CD4-positive, alpha-beta T cell treated with Interleukin-17A for 4 hours (primary cell): ENCODE measurements around the gene DSN1.
A peak's percentile ranks its signal among the peaks of the same experiment; 100 is the strongest.

Source experiments
- DNase-seq: peaks from one replicate; pipeline ENCODE4 v3.0.0-alpha.2; 2020; ENCODE audit warnings: mixed read lengths

The DSN1 gene

DNA sequence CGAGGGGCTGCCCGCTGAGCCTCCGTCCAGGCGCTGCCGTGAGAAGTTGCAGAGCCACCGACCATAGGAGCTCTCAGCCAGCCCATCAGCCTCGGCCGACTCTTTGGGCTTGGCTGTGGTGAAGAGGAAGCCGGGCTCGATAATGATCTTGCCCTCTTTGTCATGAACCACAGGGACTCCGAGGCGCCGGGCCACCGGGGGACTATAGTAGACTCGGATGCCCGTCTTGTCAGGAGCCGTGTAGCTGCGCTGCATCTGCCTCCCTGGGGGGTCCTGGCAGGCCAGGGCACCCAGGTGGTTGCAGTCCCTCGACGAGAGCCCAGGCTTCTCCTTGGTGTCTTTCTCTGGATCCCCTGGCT lies 20.5 kb upstream of the DSN1 start:
- DNase-seq: no peak

DNA sequence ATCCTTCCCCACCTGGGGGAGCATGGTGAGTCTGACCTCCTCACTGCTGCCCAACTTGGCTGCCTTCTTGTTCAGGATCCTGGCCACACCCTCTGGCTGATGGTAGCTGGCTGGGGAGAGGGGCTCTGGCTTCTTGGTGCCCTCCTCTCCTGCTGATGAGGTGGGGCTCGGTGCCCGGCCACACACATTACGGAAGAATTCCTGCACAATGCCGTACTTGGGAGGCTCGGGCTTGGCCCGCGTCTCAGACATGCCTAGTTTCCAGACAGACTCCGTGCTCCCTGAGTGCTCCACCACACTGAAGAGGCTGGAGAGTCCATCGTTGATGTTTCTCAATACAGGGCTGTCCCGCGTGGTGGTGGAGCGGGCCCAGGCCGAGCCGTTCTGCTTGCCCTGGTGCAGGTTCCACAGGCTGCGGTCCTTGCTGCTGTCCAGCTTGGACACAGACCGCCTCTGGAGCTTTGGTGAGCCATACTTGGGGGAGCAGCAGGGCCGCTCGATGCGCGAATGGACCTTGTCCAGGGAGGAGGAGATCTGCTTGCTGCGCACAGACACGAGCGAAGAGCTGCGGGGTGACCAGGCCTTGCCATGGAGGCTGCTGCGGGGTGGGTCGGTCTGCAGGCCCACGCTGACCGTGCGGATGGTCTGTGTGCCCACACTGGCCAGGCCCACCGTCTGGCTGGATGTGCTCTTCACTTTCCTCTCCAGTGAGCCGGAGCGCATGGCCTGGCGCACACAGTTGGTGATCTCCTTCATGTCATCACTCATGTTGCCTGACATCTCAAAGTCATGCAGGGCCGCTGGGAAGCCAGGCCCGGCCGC lies 19.9 kb upstream of the DSN1 start:
- no peak for DNase-seq

DNA sequence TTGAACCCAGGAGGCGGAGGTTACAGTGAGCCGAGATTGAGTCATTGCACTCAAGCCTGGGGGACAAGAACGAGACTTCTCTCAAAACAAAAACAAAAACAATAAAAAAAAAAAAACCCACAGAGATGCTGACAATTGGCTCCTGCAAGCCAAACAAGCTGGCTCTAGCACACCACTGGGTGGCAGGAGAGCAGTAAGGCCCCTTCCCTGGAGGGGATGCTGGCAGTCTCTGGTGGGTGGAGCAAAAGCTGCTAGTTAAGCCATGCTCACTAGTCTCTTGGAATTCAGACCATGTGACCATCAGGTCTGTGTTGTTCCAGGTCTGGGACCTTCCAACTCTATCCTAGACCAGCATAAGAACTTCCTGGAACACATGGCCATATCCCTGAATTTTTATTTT lies 18.9 kb upstream of the DSN1 start:
- DNase-seq: peak; percentile 8

DNA sequence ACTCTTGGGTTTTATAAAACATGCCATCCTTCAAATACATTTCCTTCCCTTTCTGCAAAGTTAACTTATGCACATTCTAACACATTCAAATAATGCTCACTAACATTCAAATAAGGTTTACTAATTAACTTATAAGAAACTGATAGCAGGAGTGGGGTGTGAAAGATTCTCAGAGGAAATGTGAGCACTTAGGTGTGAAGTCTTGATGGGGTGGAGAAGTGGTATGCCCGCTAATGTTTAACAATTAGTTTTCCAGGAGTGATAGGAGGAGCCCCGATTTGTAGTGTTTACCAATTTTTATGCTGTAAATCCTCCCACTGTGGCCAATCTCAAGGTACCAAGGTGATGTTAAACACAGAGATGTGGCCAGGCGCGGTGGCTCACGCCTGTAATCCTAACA lies 18.3 kb upstream of the DSN1 start:
- DNase-seq: no peak

DNA sequence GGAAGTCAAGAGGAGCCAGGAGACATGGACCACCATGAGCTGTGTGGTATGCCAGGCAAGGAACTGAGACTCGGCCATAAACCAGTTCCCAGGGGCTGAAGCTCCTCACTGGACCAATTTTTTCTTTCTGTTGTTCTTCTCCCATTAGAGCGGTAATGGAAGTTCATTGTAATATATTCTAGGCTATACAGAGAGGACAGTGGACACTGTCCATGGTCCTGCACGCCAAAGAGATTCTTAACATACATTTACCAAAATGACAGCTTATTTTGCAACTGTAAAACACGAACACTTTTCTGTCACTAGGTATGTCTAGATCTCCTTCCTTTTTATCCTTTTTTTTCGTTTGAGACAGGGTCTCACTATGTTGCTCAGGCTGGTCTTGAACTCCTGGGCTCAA lies 13.1 kb upstream of the DSN1 start:
- no peak for DNase-seq

DNA sequence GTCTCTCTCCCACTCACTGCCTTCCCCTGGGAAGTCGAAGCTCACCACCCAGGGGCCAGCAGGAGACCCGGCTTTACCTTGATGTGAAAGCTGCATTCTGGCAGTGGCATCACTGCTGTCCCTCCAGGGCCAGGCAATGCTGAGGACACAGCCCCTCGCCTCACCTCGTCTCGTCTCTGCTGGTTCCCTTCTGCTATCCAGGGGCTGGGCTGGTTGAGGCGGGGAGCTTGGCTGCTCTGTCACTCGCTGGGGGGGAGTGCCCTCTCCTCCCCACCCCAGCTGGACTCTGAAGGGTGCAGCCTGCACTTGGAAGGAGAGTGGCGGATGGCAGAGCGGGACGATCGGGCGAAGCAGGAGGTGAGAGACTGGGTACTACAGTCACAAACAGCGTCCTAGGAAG lies 12.7 kb upstream of the DSN1 start:
- DNase-seq: no peak

DNA sequence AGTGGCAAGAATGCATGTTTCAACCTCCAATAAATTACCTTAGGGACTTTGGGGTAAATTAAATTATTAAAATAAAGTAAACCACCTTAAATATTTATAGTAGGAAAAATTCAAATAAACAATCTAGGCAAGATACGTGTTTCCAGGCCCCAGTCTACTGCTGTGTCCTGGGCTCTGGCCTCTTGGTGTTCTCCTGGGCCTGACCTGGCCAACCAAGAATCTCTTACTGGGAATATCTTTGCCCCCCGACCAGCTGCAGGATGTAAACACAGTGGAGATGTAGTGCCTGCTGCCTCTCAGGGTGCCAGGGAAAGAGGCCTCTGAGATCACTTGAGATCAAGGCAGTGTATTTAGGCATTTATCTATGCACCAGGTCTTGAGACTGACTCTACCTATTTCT lies 11.7 kb upstream of the DSN1 start:
- no peak for DNase-seq

DNA sequence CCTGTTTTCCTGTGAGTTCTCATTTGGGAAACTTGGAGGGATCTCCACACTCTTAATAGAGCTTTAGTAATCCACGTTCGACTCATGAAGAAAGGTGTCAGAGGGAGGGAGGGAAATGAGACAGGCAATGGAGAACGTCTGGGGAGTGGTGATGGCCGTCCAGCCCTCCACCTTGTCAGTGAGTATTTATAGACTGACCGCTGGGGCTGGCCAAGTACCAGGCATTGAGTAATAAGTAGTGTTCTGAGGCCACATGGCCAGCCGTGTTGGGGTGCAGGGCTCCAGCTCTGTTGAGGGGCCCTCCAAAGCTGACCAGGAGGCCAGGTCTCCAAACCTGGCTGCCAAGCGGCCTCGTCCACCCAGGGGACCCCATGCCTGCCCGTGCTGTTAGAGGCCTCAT lies 11.3 kb upstream of the DSN1 start:
- DNase-seq: no peak

DNA sequence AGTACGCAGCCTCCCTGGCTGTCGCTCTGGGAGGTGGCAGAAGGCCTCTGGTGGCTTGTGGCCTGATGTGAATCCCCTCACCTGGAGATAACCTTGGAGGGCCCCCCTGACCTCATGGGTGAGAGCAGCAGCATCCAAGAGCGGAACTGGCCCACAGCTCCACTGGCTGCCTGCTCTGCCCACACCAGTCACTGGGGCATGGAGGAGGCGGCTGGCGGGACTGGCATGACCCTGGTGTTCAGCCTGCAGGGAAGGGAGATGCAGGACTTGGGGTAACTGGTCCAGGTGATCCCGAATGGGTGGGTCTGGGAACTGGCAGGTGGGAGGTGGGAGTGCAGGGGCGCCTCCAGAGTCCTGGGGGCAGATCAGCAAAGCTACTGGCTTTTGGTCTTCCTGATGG lies 10.6 kb upstream of the DSN1 start:
- DNase-seq: no peak

DNA sequence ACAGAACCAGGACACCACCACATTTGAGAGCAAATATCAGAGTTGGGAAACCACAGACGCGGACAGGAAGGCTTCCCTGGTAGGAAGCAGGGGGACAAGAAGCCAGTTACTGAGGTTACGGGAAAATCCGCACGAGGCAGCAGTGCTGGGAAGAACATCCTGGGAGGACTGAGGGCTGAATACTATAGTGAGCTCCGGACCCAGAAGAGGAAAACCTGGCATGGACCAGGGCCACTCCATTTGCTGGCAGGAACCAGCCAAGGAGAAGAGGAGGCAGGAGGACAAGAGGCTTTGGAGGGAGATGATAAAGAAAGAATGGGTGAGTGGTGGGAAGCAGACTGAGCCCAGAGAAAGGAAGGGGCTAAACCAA lies 6.1 kb upstream of the DSN1 start:
- DNase-seq: no peak

DNA sequence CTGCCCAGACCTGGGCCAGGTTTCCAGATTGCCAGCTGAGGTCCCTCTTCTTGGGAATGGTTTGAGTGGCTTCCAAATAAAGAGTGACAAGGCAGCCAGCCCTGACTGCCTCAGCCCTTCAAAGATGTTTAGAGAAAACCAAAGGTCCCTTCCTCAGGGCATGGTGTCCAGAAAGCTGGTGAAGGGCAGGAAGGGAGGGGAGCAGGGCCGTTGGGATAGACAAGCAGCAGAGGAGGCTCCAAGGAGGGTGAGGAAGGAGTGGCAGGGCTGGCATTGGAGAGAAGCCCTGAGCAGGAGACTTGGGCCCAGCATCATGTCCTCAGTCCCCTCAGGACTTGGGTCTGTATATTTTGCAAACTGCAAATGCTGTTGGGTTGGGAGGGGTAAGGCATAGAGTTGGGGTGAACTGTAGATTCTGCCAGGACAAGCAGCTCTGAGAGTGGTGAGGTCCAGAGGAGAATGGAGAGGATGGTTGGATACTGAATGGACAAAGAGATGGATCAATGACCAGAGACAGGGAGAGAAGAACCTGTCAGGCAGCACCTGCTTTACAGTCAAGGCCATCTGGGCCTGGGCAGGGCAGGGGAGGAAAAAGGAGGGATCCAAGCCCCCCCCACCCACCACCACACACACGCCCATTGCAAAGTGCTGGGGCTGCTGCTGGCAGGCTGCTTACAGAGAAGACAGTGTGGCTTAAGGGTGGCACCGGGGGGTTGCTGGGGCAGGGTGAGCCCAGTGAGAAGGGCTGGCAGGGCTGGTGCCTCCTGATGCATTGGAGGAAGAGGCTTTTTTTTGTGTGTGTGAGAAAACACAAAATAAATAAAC lies 5.5 kb upstream of the DSN1 start:
- DNase-seq: no peak

DNA sequence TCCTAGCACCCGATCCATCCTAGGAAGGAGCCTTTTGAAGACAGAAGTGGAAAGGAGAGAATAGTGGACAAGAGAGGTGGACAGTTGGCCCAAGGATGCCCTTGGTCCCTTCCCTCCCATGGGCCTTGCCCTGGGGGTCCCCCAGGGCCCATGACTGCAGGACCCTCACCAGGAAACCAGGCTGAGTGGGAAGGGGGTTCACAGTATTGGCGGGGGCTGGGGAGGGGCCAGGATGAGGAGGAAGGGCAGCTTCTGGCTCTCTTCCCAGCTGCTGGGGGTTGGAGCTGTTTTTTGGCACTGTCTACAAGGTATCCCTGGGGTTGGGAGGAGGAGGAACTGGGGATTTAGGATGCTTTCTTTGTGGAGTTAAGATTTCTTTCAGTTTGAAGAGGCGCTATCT lies 4.0 kb upstream of the DSN1 start:
- DNase-seq: no peak

DNA sequence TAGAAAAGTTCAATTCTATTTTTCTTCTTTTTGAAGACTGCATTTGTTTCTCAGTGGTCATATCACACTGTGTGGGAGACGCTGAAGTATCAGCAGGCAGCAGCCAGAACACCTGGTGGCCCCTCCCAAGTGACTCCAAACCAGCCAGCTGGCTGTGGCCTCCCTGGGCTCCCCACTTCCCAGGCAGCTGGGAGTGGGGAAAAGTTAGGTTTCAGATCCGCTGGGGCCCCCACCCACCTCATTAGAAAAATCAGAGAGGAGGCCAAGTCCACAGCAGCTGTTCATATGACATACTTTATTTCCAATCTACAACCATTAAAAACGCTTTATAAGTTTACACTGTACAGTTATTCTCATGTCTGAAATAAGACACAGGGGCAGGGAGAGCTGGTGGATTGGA lies 3.6 kb upstream of the DSN1 start:
- DNase-seq: no peak

DNA sequence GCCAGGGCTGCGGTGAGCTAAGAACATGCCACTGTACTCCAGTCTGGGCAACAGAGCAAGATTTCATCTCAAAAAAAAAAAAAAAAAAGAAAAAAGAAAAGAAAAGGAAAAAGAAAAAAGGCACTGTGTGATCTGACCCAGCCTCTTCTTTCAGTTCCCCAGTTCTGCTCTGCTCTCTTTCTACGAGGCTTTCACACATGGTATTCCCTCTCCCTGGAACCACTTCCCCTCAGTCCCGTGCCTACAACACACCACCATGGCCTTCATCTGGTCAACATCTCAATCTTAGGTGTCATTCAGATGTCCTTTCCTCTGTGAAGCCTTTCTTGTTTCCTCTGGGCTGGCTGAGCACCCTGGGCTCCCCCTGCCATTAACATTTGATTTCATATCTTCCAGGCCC lies 2.3 kb upstream of the DSN1 start:
- DNase-seq: no peak

DNA sequence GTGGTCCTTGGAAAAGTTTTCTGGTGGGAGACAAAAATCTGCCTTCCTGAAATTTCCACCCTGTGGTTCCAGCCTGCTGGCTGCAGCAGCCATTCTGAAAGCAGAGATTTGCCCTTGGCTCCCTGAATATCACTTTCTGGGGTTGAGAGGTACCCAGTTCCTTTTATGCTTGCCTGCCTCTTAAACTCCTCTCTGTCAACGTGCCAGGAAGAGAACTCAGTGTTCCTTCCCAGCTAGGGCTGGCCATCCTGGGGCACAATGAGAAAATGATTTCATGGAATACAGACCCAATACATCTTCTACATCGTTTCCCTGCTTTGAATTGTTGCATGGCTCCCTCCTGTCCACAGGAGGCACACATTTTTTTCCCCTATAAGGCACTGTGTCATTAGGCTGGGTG lies 1.6 kb upstream of the DSN1 start:
- DNase-seq: no peak

DNA sequence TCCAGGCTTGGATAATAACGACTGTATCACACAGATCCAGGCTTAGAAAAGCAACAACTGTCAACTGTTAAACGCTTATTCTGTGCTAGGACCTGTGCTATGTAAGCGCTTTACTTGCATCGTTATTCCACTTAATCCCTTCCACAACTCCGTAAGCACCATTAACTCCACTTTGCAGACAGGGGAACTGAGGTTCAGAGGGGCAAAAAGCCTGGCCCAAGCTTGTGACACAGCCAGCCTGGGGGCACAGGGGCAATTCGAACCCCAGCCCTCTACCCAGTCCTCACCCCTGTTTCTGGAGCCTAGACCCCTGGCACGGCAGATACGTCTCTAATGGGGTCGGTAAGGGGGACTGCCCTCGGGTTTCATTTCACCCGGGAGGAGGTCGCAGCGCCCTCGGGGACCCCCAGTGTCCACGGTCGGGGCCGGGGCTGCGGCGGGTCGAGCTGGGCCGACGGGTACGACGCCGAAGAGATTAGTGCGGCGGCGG lies 411 bp downstream of the DSN1 start:
- DNase-seq: no peak

DNA sequence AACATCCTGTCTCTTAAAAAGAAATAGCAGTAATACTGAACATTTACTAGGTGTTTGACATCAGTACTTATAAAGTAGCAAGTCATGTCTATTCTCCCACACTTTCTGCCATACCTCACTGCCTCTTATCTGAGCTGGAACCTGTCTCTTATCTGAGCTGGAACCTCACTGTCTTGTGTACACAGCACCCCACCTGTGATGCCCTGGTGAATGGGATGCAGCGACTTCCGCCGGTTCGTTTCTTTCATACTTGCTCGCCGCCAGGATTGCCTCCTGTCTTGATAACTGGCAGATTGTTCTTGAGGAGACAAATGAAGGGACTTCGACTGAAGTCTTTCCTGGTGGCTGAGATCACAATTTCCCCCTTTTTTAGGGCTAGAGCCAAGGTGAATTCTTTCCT lies 2.9 kb downstream of the DSN1 start:
- no peak for DNase-seq

DNA sequence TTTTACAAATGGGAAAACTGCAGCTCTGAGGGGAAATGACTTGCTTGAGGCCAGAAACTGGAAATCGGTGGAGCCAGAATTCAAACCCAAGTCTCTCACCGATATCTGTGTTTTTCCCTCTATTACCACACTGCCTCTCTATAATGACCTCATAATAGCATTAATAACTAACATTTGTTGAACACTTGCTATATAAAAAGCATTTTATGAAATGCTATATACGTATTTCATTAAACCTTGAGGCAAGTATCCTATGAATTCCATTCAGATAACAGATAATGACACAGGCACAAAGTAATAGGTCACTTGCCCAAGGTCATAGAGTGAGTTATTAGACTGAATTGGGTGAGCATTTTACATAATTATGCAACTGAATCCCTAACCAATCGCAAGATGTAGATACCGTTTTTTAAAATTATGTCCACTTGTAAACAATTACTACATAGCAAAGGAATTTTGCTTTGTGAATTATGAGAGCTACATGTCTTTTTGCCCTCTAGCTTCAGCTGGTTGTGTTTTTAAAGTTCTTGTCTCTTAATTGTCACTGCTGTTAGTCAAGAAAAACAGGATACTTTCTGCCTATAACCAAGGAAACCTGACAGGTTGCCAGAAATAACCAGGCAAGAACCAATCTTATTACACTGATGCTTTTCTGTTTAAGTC lies 4.7 kb downstream of the DSN1 start:
- DNase-seq: no peak

DNA sequence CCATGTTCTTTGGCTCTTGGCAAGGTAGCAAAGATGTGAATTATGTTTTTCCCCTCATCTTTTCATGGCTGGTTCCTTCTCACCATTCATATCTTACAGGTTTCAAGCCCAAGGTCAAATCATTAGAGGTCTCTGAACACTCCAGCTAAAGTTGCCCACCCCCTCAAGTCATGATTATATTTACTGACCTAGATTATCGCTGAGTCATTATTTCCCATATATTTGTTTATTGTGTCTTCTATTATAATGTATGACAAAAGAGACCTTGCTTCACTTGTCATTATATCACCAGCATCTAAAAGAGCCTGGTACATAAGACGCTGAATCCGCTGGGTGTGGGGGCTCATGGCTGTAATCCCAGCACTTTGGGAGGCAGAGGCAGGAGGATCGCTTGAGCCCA lies 12.4 kb downstream of the DSN1 start:
- no peak for DNase-seq

DNA sequence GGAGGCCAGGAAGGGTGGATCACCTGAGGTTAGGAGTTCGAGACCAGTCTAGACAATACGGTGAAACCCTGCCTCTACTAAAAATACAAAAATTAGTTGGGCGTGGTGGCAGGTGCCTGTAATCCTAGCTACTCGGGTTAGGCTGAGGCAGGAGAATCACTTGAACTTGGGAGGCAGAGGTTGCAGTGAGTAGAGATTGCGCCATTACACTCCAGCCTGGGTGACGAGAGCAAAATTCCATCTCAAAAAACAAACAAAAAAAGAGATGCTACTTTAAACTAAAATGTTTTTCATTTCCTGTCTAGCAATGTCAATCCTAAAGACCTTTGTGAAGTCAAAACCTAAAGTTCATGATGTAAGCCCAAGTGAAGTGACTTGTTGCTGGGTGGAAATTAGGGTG lies 12.9 kb downstream of the DSN1 start:
- no peak for DNase-seq

DNA sequence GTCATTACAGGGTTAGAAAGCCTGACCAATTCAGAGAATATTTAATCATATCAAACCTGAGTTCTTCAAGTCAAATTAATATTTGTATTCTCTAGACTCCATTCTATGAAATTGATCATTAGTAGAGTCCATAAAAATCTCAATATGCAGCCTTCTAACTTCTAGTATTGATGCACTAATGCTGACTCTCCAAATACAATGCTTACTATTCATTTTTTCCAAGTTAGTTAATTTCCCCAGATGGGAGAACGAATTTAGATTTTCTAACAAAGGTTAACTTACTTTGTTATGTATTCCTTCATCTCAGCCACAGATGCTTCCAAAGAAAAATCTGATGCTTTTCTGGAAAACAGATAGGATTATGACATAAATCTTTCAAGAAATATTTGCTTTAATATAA lies 15.3 kb downstream of the DSN1 start:
- no peak for DNase-seq

DNA sequence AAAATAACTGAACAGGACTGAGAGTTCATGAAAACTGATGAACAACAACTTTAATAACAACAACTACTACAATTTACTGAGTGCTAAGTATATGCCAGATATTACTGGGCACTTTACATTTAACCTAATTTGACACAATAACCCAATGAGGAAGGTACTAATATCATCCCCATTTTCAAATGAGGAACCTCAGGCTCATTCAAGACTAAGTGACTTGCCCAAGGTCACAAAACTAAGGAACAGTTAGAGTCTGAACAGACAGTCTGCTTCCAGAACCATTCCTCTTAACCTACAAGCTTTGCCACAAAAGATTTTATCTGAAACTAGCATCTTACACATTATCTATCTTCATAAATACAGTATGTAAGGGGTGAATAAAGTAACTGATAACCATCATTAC lies 17.1 kb downstream of the DSN1 start:
- no peak for DNase-seq

DNA sequence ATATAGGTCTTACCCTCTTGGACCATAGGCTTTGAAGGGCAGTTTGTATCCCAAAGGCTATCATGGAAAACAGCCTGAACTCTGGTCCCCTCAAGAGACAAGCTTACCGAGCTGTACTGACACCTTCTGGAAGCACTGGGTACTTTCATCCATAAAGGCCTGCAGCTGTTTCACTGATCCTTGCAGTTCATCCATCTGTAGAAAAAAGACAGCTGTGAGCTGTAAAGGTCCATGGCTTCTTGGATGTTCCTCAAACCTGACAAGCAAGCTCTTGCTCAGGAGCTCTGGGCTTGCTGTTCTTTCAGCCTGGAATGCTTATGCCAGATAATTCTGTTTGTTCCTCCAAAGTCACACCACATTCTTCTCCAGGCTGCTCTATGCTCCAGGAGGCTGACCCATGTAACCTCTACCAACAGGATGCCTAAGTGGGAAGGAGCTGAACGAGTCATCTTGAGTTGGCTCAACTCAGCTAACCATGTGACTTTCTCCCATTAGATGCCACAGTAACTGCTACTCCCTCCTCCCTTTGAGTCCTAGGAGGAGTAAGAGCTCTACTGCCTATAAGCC lies 18.8 kb downstream of the DSN1 start:
- peak; percentile 56 for DNase-seq

DNA sequence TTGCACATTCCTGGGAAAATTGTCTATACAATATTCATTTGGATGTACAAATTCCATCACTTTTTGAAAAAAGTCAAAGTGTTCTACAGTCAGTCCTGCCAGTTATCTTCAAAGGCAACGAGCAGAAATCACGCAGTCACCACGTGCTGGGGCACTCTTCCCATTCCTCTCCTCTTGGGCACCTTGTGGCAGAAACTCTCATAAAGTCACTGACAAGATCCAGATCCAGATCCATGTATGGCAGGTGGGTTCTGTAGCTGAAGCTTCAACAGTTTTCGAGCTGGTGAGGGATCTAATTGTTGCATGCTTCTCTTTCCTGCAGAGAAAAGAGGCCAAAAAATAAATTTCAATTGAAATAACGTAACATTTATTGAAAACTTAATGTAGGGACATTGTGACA lies 21.0 kb downstream of the DSN1 start:
- DNase-seq: no peak
